GM18519 (cell line): ENCODE results near the gene PTGS2.

ENCODE experiments used
- ATAC-seq: cut with Tn5 transposase; IDR thresholded peaks from one replicate; pipeline ENCODE4 v1.9.1; 2021; ENCODE audit warnings: mild to moderate bottlenecking, moderate library complexity; ENCODE audit not compliant: unreplicated experiment, low FRiP score

The PTGS2 gene

DNA sequence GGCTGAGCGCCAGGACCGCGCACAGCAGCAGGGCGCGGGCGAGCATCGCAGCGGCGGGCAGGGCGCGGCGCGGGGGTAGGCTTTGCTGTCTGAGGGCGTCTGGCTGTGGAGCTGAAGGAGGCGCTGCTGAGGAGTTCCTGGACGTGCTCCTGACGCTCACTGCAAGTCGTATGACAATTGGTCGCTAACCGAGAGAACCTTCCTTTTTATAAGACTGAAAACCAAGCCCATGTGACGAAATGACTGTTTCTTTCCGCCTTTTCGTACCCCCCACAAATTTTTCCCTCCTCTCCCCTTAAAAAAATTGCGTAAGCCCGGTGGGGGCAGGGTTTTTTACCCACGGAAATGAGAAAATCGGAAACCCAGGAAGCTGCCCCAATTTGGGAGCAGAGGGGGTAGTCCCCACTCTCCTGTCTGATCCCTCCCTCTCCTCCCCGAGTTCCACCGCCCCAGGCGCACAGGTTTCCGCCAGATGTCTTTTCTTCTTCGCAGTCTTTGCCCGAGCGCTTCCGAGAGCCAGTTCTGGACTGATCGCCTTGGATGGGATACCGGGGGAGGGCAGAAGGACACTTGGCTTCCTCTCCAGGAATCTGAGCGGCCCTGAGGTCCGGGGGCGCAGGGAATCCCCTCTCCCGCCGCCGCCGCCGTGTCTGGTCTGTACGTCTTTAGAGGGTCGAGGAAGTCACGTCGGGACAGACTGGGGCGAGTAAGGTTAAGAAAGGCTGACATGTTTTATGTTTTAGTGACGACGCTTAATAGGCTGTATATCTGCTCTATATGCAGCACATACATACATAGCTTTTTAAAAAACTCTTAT lies at the start of gene PTGS2:
Gene PTGS2, minus strand, starts transcription at position 179 of the 817 bp plus-strand sequence. Its CDS starts 133 bp downstream, at position 46.
- ATAC-seq, result peak; percentile 94

DNA sequence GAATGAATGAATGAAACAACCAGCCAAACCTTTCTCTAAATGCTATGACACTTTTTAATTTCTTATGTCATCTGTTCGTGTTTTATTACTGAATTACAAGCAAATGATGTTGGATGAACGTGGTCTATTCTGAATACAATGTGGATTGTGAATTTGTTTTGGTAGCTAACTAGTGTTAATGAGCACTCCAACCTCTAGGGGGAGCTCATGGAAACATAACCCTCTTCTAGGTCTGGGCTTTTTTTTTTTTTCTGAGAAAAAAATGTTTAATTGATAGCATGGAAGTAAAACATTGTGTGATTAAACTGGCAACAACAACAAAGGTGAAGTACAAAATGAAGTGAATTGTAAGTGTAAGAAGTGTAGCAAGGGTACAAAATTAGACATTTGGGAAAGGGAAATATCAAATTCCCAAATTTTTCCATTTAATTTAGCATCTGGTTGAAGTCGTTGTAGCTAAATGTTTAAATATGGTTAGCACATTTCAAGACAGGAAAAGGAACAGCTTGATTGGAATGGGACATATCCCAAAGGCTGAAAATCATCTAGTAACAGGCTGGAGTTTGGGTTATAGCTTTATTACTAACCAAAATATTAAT lies 42.6 kb upstream of the PTGS2 start:
- ATAC-seq, result peak; percentile 75

DNA sequence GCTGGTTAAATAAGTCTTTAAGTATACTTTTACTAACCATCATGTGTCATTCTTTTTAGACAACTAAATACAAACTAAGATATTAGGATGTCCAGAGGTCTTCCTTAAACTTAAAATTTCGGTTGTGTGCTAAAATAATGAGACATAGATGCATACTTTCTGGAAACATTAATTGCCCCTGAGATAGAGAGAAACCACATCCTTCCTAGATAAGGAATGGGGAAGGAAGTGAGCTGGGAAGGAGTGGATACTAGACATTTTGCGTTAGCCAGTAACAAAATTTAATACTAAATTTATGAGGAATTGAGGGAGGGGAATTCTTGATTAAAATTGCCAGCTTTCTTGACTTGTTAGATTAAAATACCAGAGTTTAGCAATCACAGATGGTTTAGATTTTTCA lies 37.1 kb upstream of the PTGS2 start:
- ATAC-seq, result no peak

- no peak for ATAC-seq
Measured at GRCh38 chr1:186715887-186716809, 35.9 kb upstream of the PTGS2 start.

DNA sequence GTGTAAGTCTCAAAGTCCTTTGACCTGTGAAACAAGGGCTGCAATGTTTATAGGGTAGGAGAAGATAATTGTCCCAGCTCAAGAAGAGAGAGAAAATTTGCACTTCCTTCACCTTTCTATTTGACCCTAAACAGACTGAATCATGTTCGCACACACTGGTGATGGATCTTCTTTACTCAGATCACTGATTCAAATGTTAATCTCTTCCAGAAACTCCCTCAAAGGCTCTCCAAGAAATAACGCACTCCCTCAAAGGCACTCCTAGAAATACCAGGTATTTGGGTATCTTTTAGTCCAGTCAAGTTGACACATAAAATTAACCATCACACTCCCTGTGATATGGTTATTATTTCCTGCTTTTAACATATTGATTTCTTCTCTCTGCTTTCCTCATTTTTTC lies 30.5 kb upstream of the PTGS2 start:
- ATAC-seq, result no peak

DNA sequence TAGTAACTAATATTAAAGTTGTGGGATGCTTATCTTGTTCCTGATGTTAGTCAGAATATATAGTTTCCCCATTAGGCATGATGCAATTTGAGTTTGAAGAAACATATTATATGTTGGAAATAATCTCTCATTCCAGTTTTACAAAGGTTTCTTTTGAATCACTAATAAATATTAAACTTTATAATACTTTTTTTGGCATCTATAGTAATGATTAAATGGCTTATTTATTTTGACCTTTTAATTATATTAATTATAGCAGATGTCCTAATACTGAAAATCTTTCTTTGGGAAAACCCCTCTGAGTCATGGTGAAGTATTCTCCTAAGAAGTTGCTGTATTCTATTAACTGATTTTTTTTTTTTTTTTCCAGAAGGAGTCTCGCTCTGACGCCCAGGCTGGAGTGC lies 28.5 kb upstream of the PTGS2 start:
- no peak for ATAC-seq

GRCh38 chr1:186703209-186703766 lies 23.1 kb upstream of the PTGS2 start:
- ATAC-seq, result no peak

GRCh38 chr1:186700722-186701121 lies 20.5 kb upstream of the PTGS2 start:
- ATAC-seq, result no peak

DNA sequence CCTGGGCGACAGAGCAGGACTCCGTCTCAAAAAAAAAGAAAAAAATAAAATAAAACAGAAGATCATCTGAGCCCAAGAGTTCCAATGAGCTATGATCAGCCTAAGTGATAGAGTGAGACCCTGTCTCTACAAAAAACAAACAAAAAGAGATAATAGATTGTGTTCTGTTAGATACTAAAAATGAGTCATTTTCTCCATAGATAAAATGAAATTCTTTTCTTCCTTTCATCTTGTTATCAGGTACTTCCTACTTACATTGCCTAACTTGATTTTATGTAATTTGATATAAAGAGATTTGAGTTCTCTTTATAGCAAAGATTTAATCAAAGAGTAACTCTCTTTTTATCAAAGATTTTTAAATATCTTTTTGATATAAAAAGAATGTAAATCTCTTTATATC lies 19.3 kb upstream of the PTGS2 start:
- ATAC-seq, result no peak

DNA sequence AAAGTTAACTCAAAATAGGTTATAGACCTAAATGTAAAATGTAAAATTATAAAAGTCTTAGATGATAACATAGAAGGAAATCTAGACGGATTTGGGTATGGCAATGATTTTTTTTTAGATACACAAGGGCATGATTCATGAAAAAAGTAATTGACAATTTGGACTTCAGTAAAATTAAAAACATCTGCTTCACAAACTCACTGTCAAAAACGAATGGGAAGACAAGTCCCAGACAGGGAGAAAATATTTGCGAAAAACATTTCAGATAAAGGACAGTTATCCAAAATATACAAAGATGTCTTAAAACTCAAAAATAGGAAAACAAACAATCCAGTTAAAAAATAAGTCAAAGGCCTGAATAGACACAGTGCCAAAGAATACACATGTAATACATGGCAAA lies 9.7 kb upstream of the PTGS2 start:
- ATAC-seq, result no peak

DNA sequence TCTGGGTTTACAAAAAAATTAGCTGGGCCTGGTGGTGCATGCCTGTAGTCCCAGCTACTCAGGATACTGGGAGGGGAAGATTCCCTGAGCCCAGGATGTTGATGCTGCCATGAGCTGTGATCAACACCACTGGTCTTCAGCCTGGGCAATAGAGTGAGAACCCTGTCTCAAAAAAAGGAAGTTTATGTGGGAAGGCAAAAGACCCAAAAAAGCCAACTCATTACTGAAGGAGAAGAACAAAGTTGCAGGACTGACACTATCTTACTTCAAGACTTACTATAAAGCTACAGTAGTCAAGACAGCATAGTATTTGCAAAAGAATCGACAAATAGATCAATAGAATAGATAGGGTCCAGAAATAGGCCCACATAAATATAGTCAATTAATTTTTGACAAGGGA lies 9.2 kb upstream of the PTGS2 start:
- no peak for ATAC-seq

- ATAC-seq, result no peak
Measured at GRCh38 chr1:186683652-186684410, 3.6 kb upstream of the PTGS2 start.

DNA sequence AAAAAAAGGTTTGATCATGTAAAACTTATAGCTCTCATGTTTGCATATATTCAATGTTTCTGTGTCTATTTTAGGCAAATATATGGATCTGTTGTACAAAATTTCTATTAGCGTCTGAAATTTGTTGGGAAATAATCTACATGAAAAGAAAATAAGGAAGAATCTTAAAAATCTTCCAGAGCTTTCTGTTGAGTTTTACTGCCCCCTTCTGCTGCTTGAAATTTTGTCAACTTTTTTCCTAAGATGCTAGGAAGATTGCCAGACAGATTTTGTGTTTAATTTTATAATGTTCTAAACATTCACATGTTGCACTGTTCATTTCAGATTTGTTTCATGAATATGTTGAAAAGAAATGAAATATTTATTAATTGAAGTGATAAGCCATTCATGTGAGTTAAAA lies 2.5 kb upstream of the PTGS2 start:
- no peak for ATAC-seq

GRCh38 chr1:186681801-186682200 lies 1.6 kb upstream of the PTGS2 start:
- no peak for ATAC-seq

DNA sequence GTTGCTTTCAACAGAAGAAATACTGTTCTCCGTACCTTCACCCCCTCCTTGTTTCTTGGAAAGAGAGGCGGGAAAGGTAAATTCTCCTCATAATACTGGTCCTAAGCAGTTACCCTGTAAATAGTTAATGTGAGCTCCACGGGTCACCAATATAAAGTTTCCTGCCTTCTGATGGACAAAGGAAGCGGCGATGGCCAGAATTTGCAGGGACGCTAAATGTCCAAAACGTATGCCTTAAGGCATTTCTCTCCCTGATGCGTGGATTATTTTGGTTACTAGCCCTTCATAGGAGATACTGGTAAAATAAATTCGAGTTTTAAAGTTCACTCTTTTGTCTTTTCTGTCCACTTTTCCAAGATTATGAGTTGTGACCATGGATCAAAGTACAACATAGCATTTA lies 898 bp upstream of the PTGS2 start:
- ATAC-seq, result no peak

DNA sequence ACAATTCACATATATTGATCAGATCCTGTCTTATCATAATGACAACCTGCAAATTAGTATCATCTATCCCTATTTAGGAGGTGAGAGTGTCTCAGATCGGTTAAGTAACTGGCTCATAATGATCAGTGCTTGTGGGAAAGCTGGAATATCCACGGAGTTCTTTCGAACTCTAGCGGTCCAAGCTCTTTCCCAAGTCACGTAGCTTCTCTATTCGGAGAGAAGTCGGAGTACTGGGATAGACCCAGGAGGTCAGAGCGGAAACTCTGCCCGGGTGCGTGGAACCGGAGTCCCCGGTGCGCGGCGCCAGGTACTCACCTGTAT lies 339 bp downstream of the PTGS2 start:
- ATAC-seq, result no peak

DNA sequence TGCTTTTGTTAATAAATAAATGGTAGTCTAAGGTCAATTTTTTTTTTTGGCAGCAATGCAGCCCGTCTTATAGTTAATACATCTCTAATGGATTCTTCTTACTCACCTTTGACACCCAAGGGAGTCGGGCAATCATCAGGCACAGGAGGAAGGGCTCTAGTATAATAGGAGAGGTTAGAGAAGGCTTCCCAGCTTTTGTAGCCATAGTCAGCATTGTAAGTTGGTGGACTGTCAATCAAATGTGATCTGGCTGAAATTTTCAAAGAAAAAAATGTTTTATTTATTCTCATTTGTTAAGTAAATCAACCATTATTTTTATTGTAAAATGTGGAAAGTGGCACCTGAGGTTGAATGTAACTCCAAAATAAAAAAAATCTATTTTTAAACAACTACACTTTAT lies 2.1 kb downstream of the PTGS2 start:
- no peak for ATAC-seq

- ATAC-seq, result no peak
Measured at GRCh38 chr1:186672596-186672995, 7.6 kb downstream of the PTGS2 start.

GRCh38 chr1:186672131-186672530 lies 8.1 kb downstream of the PTGS2 start:
- ATAC-seq, result no peak

DNA sequence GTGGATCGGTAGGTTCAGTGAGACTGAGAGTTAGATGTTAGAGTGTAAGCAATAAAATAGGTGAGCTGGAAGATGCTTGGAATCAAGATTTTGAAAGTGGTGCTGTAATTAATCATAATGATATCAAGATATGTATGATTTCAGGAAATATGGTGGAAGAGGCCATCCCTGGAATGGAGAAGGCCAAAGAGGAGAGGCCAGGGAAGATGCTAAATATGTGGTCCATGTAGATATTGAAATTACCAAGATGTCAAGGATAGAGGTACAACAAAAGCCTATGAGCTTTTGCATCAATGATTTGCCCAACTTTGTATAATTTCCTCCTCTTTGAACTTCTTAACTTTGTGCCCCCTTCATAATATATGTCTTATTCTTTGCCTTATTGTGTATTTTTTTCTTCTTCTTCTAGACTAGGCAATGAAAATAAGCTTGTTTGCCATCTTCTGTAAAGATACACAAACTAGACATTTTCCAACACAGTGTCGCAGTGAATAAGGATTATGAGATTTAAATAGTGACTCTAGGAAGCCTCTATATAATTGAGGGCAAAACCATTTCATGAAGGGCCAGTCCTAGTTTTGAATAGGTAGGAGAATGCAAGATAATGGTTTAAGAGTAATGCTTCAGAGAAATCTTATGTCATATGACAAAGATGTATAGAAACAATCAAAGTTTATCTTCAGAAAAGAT lies 8.9 kb downstream of the PTGS2 start:
- no peak for ATAC-seq
